ENCODE results near the gene MAPKAPK5.
A peak's percentile ranks its signal among the peaks of the same experiment; 100 is the strongest.
"Not testable (repeated sequence)": the region's sequence is repeated elsewhere in the genome, so short reads cannot be mapped to it uniquely, and the experiment has no call there.

MAPKAPK5 gene

DNA sequence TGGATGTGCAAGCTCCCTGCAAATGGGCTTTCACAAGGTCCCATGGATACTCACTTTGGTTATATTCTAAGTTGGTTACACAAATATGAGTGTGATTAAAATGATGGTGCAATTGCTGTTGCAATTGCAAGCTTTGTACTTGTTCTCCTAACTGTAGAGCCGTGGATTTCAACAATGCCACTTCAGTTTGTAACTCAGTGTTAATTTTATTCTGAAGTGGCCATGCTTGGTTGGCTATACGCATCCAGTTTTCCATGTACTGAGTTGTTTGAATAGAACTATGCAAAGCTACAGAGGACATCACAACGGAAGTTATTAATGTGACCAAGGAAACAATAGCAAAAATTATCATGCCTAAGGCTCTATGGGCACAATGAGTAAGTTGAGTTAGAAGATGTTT lies 25.1 kb upstream of the MAPKAPK5 start:
- H3K4me3 ChIP-seq (ENCODE audit: low read depth, low read length); H3K27me3 ChIP-seq (ENCODE audit: control insufficient read depth, insufficient read depth, low read length); H3K4me1 ChIP-seq (ENCODE audit: control insufficient read depth, insufficient read depth, low read length); H3K9ac ChIP-seq (ENCODE audit: low read depth, low read length); H3K9me3 ChIP-seq (ENCODE audit: control insufficient read depth, insufficient read depth, low read length); H3K36me3 ChIP-seq (ENCODE audit: control insufficient read depth, insufficient read depth, low read length); H3K27ac ChIP-seq (ENCODE audit: low read depth, low read length): not testable (repeated sequence)

DNA sequence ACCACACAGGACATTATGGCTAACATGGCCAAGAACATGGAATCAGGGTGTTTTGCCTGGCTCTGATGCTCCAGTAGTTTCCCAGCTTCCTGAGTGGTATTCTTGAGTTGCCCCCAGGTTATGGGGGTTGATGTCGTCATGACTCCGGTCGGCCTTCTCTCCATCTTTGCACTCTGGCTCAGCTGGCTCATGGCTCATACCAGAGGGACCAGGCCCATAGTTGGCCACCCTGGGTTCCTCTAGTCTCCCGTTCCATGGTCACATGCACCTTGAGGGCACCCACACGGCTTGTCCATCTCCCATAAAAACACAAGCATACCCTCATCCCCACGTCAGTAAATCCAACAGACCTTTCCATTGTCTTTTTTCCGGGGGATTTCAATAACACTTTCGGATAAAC lies 23.7 kb upstream of the MAPKAPK5 start:
- Histone ChIP-seq H3K27ac (ENCODE audit: low read depth, low read length) (no peak overlapping the region), H3K36me3 (ENCODE audit: control insufficient read depth, insufficient read depth, low read length) (no peaks in the 10 kb centered on the region), H3K27me3 (ENCODE audit: control insufficient read depth, insufficient read depth, low read length) (no peaks in the 10 kb centered on the region), H3K4me1 (ENCODE audit: control insufficient read depth, insufficient read depth, low read length) (peaks cover 4% of the 10 kb centered on the region; the same call in 1 of the 2 replicates), H3K9ac (ENCODE audit: low read depth, low read length) (no peak overlapping the region), H3K4me3 (ENCODE audit: low read depth, low read length) (no peak overlapping the region), H3K9me3 (ENCODE audit: control insufficient read depth, insufficient read depth, low read length) (no peaks in the 10 kb centered on the region)

DNA sequence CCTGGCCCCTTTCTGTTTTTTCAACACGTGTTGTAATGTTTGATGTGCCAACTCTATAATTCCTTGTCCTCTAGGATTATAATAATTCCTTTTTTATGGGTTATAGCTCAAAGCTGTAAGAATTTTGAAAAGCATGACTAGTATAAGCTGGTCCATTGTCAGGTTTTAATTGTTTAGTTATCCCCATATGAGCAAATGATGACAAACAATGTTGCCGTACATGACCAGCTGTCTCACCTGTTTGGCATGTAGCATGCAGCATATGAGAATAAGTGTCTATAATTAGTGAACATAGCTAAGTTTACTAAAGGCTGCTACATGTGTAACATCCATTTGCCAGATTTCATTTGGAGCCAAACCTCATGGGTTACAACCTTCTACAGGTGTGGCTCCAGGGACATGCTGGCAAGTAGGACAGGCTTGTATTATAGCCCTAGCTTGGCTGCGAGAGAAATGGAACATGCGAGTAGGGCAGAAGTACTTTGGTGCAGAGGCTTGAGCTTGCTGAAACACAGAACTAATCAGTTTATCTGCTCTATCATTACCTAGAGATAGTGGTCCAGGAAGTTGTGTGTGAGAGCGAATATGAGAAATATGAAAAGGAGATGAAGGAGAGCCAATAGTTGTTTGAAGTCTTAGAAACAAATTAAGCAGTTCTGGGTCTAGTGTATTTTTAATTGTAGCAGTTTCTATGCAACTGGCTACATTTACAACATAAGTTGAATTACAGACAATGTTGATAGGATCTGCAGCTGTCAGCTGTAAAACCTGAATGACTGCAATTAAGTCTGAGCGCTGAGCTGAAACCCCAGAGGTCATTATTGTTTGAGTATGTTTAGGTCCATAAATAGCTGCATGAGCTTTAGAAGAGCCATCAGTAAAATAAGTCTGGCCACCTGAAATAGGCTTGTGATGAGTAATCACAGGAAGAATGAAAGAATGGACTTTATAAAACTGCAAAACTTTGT lies 22.6 kb upstream of the MAPKAPK5 start:
- H3K4me1 ChIP-seq (ENCODE audit: control insufficient read depth, insufficient read depth, low read length) = peaks cover 4% of the 10 kb centered on the region
- no peaks in the 10 kb centered on the region for H3K36me3 ChIP-seq (ENCODE audit: control insufficient read depth, insufficient read depth, low read length)
- H3K9ac ChIP-seq (ENCODE audit: low read depth, low read length) = no peak overlapping the region
- H3K27ac ChIP-seq (ENCODE audit: low read depth, low read length) = no peak overlapping the region
- no peaks in the 10 kb centered on the region for H3K27me3 ChIP-seq (ENCODE audit: control insufficient read depth, insufficient read depth, low read length)
- H3K9me3 ChIP-seq (ENCODE audit: control insufficient read depth, insufficient read depth, low read length) = no peaks in the 10 kb centered on the region
- H3K4me3 ChIP-seq (ENCODE audit: low read depth, low read length) = no peak overlapping the region

DNA sequence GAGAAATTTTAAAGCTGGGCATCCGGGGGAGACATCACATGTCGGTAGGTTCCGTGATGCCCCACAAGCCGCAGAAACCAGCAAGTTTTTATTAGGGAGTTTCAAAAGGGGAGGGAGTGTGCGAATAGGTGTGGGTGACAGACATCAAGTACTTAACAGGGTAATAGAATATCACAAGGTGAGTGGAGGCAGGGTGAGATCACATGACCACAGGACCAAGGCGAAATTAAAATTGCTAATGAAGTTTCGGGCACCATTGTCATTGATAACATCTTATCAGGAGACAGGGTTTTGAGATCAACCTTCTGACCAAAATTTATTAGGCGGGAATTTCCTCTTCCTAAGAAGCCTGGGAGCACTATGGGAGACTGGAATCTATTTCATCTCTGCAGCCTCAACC lies 21.2 kb upstream of the MAPKAPK5 start:
- peak overlapping the region; percentile 35 for H3K27ac ChIP-seq (ENCODE audit: low read depth, low read length)
- not testable (repeated sequence) for H3K9ac ChIP-seq (ENCODE audit: low read depth, low read length); H3K4me1 ChIP-seq (ENCODE audit: control insufficient read depth, insufficient read depth, low read length); H3K4me3 ChIP-seq (ENCODE audit: low read depth, low read length); H3K36me3 ChIP-seq (ENCODE audit: control insufficient read depth, insufficient read depth, low read length); H3K9me3 ChIP-seq (ENCODE audit: control insufficient read depth, insufficient read depth, low read length); H3K27me3 ChIP-seq (ENCODE audit: control insufficient read depth, insufficient read depth, low read length)

DNA sequence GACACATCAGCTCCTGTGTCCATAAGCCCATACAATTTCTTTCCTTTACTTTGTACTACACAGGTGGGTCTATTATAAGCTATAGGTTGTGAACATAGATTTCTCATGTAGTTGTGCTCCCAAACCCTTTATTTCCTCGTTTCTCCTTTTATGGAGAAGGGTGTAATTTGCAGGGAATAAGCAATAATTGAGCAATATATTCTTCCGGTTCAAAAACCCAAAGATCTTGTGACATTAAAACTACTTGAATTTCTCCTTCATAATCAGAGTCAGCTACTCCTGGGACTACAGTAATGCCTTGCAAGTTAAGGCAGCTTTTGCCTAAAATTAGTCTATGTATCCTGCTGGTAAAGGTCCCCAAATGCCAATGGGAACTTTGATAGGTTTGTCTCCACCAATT lies 19.1 kb upstream of the MAPKAPK5 start:
- Histone ChIP-seq H3K4me3 (ENCODE audit: low read depth, low read length) (no peak overlapping the region), H3K9ac (ENCODE audit: low read depth, low read length) (no peak overlapping the region), H3K4me1 (ENCODE audit: control insufficient read depth, insufficient read depth, low read length) (peaks cover 4% of the 10 kb centered on the region), H3K27ac (ENCODE audit: low read depth, low read length) (no peak overlapping the region), H3K9me3 (ENCODE audit: control insufficient read depth, insufficient read depth, low read length) (no peaks in the 10 kb centered on the region), H3K27me3 (ENCODE audit: control insufficient read depth, insufficient read depth, low read length) (no peaks in the 10 kb centered on the region), H3K36me3 (ENCODE audit: control insufficient read depth, insufficient read depth, low read length) (no peaks in the 10 kb centered on the region)

DNA sequence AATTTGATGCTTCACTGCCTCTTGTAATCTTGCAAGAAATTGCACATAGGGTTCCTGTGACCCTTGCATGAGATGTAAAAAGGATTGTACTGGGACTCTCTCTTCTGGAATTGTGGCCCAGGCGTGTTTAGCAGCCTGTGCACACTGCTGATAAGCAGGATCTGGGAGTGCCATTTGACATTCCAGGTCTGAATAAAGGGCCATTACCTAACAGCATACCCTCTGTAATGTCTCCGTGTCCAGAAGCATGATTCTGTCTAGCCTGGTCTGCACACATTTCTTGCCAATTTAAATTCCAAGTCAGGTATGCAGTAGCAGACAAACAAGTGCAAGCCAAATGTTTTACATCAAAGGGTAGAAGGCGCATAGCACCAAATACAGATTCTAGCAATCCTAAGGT lies 18.1 kb upstream of the MAPKAPK5 start:
- Histone ChIP-seq H3K27ac (ENCODE audit: low read depth, low read length) (no peak overlapping the region), H3K27me3 (ENCODE audit: control insufficient read depth, insufficient read depth, low read length) (no peaks in the 10 kb centered on the region), H3K4me1 (ENCODE audit: control insufficient read depth, insufficient read depth, low read length) (peaks cover 4% of the 10 kb centered on the region), H3K4me3 (ENCODE audit: low read depth, low read length) (no peak overlapping the region), H3K9ac (ENCODE audit: low read depth, low read length) (no peak overlapping the region), H3K36me3 (ENCODE audit: control insufficient read depth, insufficient read depth, low read length) (no peaks in the 10 kb centered on the region), H3K9me3 (ENCODE audit: control insufficient read depth, insufficient read depth, low read length) (no peaks in the 10 kb centered on the region)

DNA sequence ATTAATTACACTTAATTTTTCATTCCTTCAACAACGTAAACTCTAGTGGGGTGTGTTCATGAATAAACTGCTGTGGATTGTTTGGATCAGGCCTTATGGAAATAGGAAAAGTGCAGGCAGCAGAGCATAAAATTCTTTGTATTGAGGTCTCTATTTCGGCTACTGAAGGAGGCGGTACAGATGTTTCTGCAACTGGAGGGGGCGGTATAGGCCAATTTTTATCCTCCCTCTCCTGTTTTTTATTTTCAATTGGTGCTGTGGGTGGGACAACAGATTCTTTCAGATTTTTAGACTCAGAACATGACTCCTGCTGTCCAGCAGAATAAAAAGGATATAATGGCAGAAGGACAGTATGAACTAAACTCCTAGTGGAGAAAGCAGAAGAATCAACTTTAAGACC lies 17.7 kb upstream of the MAPKAPK5 start:
- H3K9ac ChIP-seq (ENCODE audit: low read depth, low read length); H3K36me3 ChIP-seq (ENCODE audit: control insufficient read depth, insufficient read depth, low read length); H3K27ac ChIP-seq (ENCODE audit: low read depth, low read length); H3K4me1 ChIP-seq (ENCODE audit: control insufficient read depth, insufficient read depth, low read length); H3K27me3 ChIP-seq (ENCODE audit: control insufficient read depth, insufficient read depth, low read length); H3K4me3 ChIP-seq (ENCODE audit: low read depth, low read length); H3K9me3 ChIP-seq (ENCODE audit: control insufficient read depth, insufficient read depth, low read length): not testable (repeated sequence)

DNA sequence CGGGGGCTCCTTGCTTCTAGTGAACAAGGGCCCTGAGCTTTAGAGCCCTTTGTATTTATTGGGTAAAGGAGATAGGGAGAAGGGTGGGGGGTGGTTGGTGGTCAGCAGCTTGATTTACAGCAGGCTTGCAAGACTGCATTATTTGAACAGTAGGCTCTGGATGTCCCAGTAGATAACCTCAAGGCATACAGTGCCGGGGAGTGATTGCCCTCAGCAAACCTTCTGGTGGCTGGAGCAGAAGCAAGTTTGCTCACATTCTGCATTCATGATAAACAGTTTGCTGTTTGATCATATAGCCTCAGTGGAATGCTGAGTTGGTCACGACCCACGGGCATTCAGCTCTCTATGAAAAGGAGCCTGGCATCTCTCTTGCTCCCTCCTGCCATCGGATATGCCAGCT lies 16.5 kb upstream of the MAPKAPK5 start:
- no peak overlapping the region for H3K27ac ChIP-seq (ENCODE audit: low read depth, low read length)
- no peaks in the 10 kb centered on the region for H3K36me3 ChIP-seq (ENCODE audit: control insufficient read depth, insufficient read depth, low read length)
- no peak overlapping the region for H3K4me3 ChIP-seq (ENCODE audit: low read depth, low read length)
- no peaks in the 10 kb centered on the region for H3K9me3 ChIP-seq (ENCODE audit: control insufficient read depth, insufficient read depth, low read length)
- H3K9ac ChIP-seq (ENCODE audit: low read depth, low read length) = no peak overlapping the region
- H3K4me1 ChIP-seq (ENCODE audit: control insufficient read depth, insufficient read depth, low read length) = peaks cover 4% of the 10 kb centered on the region
- no peaks in the 10 kb centered on the region for H3K27me3 ChIP-seq (ENCODE audit: control insufficient read depth, insufficient read depth, low read length)

DNA sequence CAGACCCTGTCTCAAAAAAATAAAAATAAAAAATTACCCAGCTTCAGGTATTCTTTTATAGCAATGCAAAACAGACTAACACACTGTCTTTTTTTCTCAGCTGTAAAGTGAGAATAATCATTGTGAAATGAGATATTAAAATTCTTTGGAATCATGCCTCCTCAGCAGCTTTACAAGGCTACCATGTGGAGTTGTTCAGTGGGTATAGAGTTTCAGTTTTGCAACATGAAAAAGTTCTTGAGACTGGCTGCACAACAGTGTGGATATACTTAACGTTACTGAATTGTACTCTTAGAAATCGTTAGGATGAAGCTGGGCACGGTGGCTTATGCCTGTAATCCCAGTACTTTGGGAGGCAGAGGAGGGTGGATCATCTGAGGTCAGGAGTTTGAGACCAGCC lies 15.7 kb upstream of the MAPKAPK5 start:
- no peaks in the 10 kb centered on the region for H3K36me3 ChIP-seq (ENCODE audit: control insufficient read depth, insufficient read depth, low read length)
- no peak overlapping the region for H3K27ac ChIP-seq (ENCODE audit: low read depth, low read length)
- peaks cover 4% of the 10 kb centered on the region for H3K4me1 ChIP-seq (ENCODE audit: control insufficient read depth, insufficient read depth, low read length)
- no peak overlapping the region for H3K4me3 ChIP-seq (ENCODE audit: low read depth, low read length)
- no peaks in the 10 kb centered on the region for H3K9me3 ChIP-seq (ENCODE audit: control insufficient read depth, insufficient read depth, low read length)
- H3K9ac ChIP-seq (ENCODE audit: low read depth, low read length) = no peak overlapping the region
- H3K27me3 ChIP-seq (ENCODE audit: control insufficient read depth, insufficient read depth, low read length) = no peaks in the 10 kb centered on the region

DNA sequence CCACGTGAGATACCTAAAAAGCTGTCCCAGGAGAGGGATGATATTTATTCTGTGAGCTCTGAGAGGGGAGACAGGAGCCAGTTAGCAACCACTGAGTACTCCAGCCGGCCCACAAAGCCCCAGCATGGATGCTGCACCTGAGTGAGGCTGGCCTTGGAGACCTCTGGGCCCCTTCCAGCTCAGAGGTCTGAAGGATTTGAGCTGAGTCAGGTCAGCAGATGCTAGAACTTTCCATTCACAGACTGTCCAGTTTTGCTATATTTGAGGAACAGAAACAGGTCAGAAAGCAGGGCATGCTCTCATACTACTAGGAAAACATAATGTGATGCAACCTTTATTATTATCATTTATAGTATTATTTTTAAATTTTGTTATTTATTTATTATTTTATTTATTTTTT lies 15.0 kb upstream of the MAPKAPK5 start:
- no peak overlapping the region for H3K4me3 ChIP-seq (ENCODE audit: low read depth, low read length)
- no peaks in the 10 kb centered on the region for H3K9me3 ChIP-seq (ENCODE audit: control insufficient read depth, insufficient read depth, low read length)
- H3K9ac ChIP-seq (ENCODE audit: low read depth, low read length) = no peak overlapping the region
- peaks cover 1% of the 10 kb centered on the region for H3K4me1 ChIP-seq (ENCODE audit: control insufficient read depth, insufficient read depth, low read length)
- no peak overlapping the region for H3K27ac ChIP-seq (ENCODE audit: low read depth, low read length)
- H3K27me3 ChIP-seq (ENCODE audit: control insufficient read depth, insufficient read depth, low read length) = no peaks in the 10 kb centered on the region
- H3K36me3 ChIP-seq (ENCODE audit: control insufficient read depth, insufficient read depth, low read length) = no peaks in the 10 kb centered on the region

DNA sequence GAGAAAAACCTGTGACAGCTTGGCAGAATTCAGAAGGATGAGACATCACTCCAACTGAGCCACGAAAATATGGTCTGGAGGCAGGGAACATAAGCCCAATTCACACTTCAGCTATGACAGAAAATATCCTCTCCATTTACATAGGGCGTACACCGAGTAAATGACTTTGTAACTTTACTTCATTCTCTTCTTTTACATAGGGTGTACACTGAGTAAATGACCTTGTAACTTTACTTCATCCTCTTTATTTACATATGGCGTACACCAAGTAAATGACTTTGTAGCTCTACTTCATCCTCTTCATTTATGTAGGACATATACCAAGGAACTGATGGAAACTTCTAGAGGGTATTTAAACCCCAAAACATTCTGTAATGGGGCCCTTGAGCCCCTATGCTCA lies 14.1 kb upstream of the MAPKAPK5 start:
- no peaks in the 10 kb centered on the region for H3K9me3 ChIP-seq (ENCODE audit: control insufficient read depth, insufficient read depth, low read length)
- H3K4me3 ChIP-seq (ENCODE audit: low read depth, low read length) = no peak overlapping the region
- no peak overlapping the region for H3K27ac ChIP-seq (ENCODE audit: low read depth, low read length)
- no peak overlapping the region for H3K9ac ChIP-seq (ENCODE audit: low read depth, low read length)
- no peaks in the 10 kb centered on the region; the same call in 1 of the 2 replicates for H3K4me1 ChIP-seq (ENCODE audit: control insufficient read depth, insufficient read depth, low read length)
- no peaks in the 10 kb centered on the region for H3K27me3 ChIP-seq (ENCODE audit: control insufficient read depth, insufficient read depth, low read length)
- no peaks in the 10 kb centered on the region for H3K36me3 ChIP-seq (ENCODE audit: control insufficient read depth, insufficient read depth, low read length)
